K562 (cell line): Measurements from ENCODE around the gene MGST3. TPM values are rescaled to one million over a fixed set of nuclear protein-coding genes. Genes with fewer than 3 reads are reported as not detected.
A peak's percentile ranks its signal among the peaks of the same experiment; 100 is the strongest.

Experiments used
- BACH1 ChIP-seq: fragments of 200-800 bp; sonication (Bioruptor generic); IDR thresholded peaks from 2 replicates; pipeline ENCODE4 v1.6.1; 2016; ENCODE audit warnings: missing genetic modification characterization, missing compliant biosample characterization
- FIP1L1 ChIP-seq: fragments of 200-400 bp; formaldehyde crosslinking; IDR thresholded peaks from 2 replicates; pipeline ENCODE4 v1.6.1; 2018; ENCODE audit warnings: mild to moderate bottlenecking, low read depth, low read length; ENCODE audit not compliant: poor library complexity, severe bottlenecking
- GTF2E2 ChIP-seq: fragments of 200-800 bp; sonication (Bioruptor generic); IDR thresholded peaks from 2 replicates; pipeline ENCODE4 v1.6.1; 2016; ENCODE audit warnings: missing genetic modification characterization, missing compliant biosample characterization
- HEY1 ChIP-seq: fragments of 250-450 bp; sonication (Bioruptor Pico); IDR thresholded peaks from 2 replicates; pipeline ENCODE4 v1.5.0; 2020; ENCODE audit warnings: mild to moderate bottlenecking, moderate library complexity, borderline replicate concordance
- L3MBTL2 ChIP-seq: fragments of 450-650 bp; IDR thresholded peaks from 2 replicates; pipeline ENCODE4 v1.6.1; 2016; ENCODE audit warnings: mild to moderate bottlenecking, moderate library complexity
- PHB ChIP-seq: fragments of 250-450 bp; sonication (Bioruptor Pico); IDR thresholded peaks from 2 replicates; pipeline ENCODE4 v1.5.0; 2021
- PHF20 ChIP-seq: fragments of 450-650 bp; IDR thresholded peaks from 2 replicates; pipeline ENCODE4 v1.6.1; 2018; ENCODE audit not compliant: partially characterized antibody
- PPARD ChIP-seq: fragments of 250-450 bp; sonication (Bioruptor Pico); IDR thresholded peaks from 2 replicates; pipeline ENCODE4 v1.8.0; 2022; ENCODE audit warnings: inconsistent platforms, mild to moderate bottlenecking, moderate library complexity
- RAD21 ChIP-seq, 2 experiments: fragments of 250-450 bp in 1 of 2; fragments of 450-650 bp in 1 of 2; sonication (Bioruptor Pico) in 1 of 2; formaldehyde crosslinking in 1 of 2; IDR thresholded peaks in 1 of 2; conservative IDR thresholded peaks in 1 of 2; 2 replicates each; pipeline versions ENCODE4 v1.4.0 to v1.8.0; 2020 to 2022; ENCODE audit warnings: mild to moderate bottlenecking in 2 of 2, moderate library complexity in 1 of 2
- SIN3A ChIP-seq, 2 experiments: fragments of 150-350 bp in 1 of 2; IDR thresholded peaks; 2 replicates each; pipeline ENCODE4 v1.6.1; 2011 to 2016; ENCODE audit warnings: borderline replicate concordance in 2 of 2, low read depth in 2 of 2, low read length in 2 of 2, mild to moderate bottlenecking in 2 of 2, moderate library complexity in 2 of 2; ENCODE audit not compliant: control insufficient read depth in 1 of 2
- SRSF7 ChIP-seq: fragments of 200-400 bp; formaldehyde crosslinking; optimal IDR thresholded peaks from 2 replicates; pipeline ENCODE3; 2017; ENCODE audit warnings: mild to moderate bottlenecking, low read depth, low read length
- TBP ChIP-seq: optimal IDR thresholded peaks from 2 replicates; pipeline ENCODE3; 2011; ENCODE audit warnings: low read depth, low read length, improper control_type of control experiment
- U2AF2 ChIP-seq: fragments of 200-400 bp; formaldehyde crosslinking; optimal IDR thresholded peaks from 2 replicates; pipeline ENCODE3; 2017; ENCODE audit warnings: low read depth, mild to moderate bottlenecking, low read length
- ZNF830 ChIP-seq: fragments of 250-450 bp; sonication (Bioruptor Pico); IDR thresholded peaks from 2 replicates; pipeline ENCODE4 v1.5.0; 2021; ENCODE audit warnings: mild to moderate bottlenecking
- polyA plus RNA-seq, 8 experiments: library from polyadenylated mRNA; depleted of rRNA in 4 of 8; stranded (reverse) in 5 of 8; unstranded in 3 of 8; fragments of >200 nt; fragmentation: Nextera tagmentation in 2 of 8; fragmentation: Illumina TruSeq in 1 of 8; extraction: Ambion mirVana in 2 of 8; extraction: Trizol in 1 of 8; gene quantifications; 2 replicates each; pipeline versions ENCODE4 v1.2.1 to v1.2.3, GENCODE V29; 2011 to 2014; ENCODE audit warnings: inconsistent platforms in 1 of 8, missing spikeins in 1 of 8
- total RNA-seq, 7 experiments: library from RNA; depleted of rRNA in 6 of 7; stranded (reverse); fragments of >200 nt in 6 of 7; fragmentation: Illumina TruSeq in 2 of 7; extraction: Trizol in 2 of 7; gene quantifications; 2 replicates each; pipeline versions ENCODE4 v1.2.1 to v1.2.3, GENCODE V29; 2011 to 2021; ENCODE audit warnings: low replicate concordance in 1 of 7
- TF ChIP-seq, protein P1 (sequence below): fragments of 150-350 bp; IDR thresholded peaks from 2 replicates; pipeline ENCODE4 v1.6.1; 2014; ENCODE audit warnings: low read depth, mild to moderate bottlenecking, low read length, borderline replicate concordance
- TF ChIP-seq, protein P2 (sequence below), 2 experiments: fragments of 450-650 bp in 1 of 2; IDR thresholded peaks; 2 replicates each; pipeline ENCODE4 v1.6.1; 2011 to 2017; ENCODE audit warnings: low read depth in 2 of 2, antibody characterized with exemption in 1 of 2, borderline replicate concordance in 1 of 2, low read length in 1 of 2, mild to moderate bottlenecking in 1 of 2, mixed read lengths in 1 of 2; ENCODE audit not compliant: control insufficient read depth in 1 of 2
- TF ChIP-seq, protein P3 (sequence below): IDR thresholded peaks from 3 replicates; pipeline ENCODE4 v1.6.1; 2011; ENCODE audit warnings: borderline replicate concordance, mild to moderate bottlenecking; ENCODE audit not compliant: insufficient read length, insufficient read depth
- TF ChIP-seq, protein P4 (sequence below): sonication (generic); formaldehyde crosslinking; IDR thresholded peaks from 2 replicates; pipeline ENCODE4 v1.9.0; 2022; ENCODE audit warnings: mild to moderate bottlenecking, missing genetic modification reagents

Gene MGST3
- total and polyA plus RNA-seq, 9 of the 15 experiments (the other 6 are each of a cell fraction or from before 2014, with no cell fraction given), result 70.7 to 287 (median 105) TPM

DNA sequence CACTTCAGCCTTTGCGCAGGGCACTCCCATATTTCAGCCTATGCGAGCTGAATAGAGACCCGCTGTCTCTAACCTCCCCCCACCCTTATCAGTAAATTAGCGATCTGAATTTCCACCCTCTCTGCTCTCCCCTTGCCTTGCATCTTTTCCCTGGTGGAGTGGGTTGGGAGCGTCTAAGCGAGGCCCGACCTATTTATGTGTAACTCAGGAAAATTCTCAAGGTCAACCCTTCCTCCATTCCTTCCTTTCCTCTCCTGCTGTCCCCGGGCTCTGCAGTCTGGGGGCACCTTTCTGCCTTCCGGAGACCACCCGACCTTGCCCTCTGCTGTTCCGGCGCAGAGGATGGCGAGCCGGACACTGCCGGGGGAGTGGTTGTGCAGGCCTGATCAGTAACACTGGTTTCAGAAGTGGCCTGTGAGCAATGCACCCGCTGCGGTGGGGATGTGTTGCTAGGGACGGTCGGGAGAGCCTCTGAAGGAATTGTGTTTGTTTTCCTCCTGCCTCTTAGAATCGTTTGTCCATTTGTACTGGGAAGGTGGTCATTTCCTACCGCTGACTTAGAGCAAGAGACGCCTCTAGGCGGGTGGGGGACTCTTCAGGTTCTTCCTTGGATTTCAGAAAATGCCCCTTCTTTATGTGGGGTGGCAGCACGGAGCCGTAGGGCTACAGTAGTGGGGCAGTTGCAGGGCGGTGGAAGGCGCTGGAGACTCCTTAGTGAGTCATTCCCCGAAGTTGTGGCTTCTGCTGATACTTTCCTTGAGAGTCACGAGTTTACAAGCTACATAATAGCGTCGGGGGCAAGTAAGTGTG, 513 bp downstream of the MGST3 start (continued):
- TF ChIP-seq FIP1L1 (no peak), BACH1 (tag) (no peak), U2AF2 (no peak), PHF20 (no peak), SRSF7 (no peak), SIN3A (IDR thresholded peaks at IDR 0.05; ENCODE audit: borderline replicate concordance in 2 of 2, control insufficient read depth in 1 of 2, low read depth in 2 of 2, low read length in 2 of 2) (peak in 1 of 2 experiments; percentile 10; a peak in 2 of 4 replicates), PHB (CRISPR knock-in tag) (no peak), ZNF830 (CRISPR knock-in tag) (peak; percentile 71; the same call in 1 of the 2 replicates), TBP (no peak), RAD21 (CRISPR knock-in tag; conservative IDR thresholded peaks at IDR 0.05 in 1 of 2, IDR thresholded peaks at IDR 0.05 in 1 of 2) (peak in 1 of 2 experiments; percentile 42; a peak in 1 of 4 replicates), PPARD (no peak), HEY1 (CRISPR knock-in tag) (no peak), GTF2E2 (no peak), L3MBTL2 (0 out of 2 replicates have a peak, but pooled peaks have one; percentile 28)
- TF ChIP-seq, protein P1, sequence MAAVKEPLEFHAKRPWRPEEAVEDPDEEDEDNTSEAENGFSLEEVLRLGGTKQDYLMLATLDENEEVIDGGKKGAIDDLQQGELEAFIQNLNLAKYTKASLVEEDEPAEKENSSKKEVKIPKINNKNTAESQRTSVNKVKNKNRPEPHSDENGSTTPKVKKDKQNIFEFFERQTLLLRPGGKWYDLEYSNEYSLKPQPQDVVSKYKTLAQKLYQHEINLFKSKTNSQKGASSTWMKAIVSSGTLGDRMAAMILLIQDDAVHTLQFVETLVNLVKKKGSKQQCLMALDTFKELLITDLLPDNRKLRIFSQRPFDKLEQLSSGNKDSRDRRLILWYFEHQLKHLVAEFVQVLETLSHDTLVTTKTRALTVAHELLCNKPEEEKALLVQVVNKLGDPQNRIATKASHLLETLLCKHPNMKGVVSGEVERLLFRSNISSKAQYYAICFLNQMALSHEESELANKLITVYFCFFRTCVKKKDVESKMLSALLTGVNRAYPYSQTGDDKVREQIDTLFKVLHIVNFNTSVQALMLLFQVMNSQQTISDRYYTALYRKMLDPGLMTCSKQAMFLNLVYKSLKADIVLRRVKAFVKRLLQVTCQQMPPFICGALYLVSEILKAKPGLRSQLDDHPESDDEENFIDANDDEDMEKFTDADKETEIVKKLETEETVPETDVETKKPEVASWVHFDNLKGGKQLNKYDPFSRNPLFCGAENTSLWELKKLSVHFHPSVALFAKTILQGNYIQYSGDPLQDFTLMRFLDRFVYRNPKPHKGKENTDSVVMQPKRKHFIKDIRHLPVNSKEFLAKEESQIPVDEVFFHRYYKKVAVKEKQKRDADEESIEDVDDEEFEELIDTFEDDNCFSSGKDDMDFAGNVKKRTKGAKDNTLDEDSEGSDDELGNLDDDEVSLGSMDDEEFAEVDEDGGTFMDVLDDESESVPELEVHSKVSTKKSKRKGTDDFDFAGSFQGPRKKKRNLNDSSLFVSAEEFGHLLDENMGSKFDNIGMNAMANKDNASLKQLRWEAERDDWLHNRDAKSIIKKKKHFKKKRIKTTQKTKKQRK, result no peak
- TF ChIP-seq, protein P2, sequence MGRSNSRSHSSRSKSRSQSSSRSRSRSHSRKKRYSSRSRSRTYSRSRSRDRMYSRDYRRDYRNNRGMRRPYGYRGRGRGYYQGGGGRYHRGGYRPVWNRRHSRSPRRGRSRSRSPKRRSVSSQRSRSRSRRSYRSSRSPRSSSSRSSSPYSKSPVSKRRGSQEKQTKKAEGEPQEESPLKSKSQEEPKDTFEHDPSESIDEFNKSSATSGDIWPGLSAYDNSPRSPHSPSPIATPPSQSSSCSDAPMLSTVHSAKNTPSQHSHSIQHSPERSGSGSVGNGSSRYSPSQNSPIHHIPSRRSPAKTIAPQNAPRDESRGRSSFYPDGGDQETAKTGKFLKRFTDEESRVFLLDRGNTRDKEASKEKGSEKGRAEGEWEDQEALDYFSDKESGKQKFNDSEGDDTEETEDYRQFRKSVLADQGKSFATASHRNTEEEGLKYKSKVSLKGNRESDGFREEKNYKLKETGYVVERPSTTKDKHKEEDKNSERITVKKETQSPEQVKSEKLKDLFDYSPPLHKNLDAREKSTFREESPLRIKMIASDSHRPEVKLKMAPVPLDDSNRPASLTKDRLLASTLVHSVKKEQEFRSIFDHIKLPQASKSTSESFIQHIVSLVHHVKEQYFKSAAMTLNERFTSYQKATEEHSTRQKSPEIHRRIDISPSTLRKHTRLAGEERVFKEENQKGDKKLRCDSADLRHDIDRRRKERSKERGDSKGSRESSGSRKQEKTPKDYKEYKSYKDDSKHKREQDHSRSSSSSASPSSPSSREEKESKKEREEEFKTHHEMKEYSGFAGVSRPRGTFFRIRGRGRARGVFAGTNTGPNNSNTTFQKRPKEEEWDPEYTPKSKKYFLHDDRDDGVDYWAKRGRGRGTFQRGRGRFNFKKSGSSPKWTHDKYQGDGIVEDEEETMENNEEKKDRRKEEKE (IDR thresholded peaks at IDR 0.05; ENCODE audit: borderline replicate concordance in 1 of 2, control insufficient read depth in 1 of 2, low read depth in 2 of 2, low read length in 1 of 2), result no peak
- TF ChIP-seq, protein P3, sequence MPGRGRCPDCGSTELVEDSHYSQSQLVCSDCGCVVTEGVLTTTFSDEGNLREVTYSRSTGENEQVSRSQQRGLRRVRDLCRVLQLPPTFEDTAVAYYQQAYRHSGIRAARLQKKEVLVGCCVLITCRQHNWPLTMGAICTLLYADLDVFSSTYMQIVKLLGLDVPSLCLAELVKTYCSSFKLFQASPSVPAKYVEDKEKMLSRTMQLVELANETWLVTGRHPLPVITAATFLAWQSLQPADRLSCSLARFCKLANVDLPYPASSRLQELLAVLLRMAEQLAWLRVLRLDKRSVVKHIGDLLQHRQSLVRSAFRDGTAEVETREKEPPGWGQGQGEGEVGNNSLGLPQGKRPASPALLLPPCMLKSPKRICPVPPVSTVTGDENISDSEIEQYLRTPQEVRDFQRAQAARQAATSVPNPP, result no peak
- TF ChIP-seq, protein P4, sequence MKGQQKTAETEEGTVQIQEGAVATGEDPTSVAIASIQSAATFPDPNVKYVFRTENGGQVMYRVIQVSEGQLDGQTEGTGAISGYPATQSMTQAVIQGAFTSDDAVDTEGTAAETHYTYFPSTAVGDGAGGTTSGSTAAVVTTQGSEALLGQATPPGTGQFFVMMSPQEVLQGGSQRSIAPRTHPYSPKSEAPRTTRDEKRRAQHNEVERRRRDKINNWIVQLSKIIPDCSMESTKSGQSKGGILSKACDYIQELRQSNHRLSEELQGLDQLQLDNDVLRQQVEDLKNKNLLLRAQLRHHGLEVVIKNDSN (CRISPR knock-in tag), result no peak
